ENCODE results near the gene MOB4.

The MOB4 gene

DNA sequence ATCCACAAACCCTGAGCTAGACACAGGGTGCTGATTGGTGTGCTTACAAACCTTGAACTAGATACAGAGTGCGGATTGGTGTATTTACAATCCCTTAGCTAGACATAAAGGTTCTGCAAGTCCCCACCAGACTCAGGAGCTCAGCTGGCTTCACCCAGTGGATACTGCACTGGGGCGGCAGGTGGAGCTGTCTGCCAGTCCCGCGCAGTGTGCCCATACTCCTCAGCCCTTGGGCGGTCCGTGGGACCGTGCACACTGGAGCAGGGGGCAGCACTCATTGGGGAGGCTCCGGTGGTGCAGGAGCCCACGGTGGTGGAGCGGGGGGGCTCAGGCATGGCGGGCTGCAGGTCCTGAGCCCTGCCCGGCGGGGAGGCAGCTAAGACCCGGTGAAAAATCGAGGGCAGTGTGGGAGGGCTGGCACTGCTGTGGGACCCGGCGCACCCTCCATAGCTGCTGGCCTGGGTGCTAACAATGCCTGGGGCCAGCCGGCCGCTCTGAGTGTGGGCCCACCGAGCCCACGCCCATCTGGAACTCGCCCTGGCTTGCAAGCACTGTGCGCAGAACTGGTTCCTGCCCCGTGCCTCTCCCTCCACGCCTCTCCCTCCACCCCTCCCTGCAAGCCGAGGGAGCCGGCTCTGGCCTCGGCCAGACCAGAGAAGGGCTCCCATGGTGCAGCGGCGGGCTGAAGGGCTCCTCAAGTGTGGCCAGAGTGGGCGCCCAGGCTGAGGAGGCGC, 75.6 kb downstream of the MOB4 start:
- no peak for DNase-seq (ENCODE audit: low read depth)

DNA sequence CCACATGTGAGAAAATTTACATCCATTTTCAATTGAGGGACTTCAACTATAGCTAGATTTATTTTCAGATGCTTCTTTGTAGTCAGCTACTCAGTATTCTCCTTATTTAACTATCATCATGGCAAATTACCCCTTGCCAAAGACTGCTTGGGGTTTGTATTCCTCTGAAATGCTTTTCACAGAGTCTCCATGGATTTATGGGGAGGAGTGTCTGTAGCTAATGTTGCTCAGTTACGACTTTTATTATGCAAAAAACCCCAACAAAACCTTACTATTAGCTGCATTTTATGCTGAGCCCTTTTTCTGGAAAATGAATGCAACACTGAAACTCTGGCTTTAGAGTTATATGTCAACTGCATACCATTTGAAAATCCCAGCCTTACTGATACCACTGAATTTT, 80.9 kb downstream of the MOB4 start:
- no peak for DNase-seq (ENCODE audit: low read depth)

DNA sequence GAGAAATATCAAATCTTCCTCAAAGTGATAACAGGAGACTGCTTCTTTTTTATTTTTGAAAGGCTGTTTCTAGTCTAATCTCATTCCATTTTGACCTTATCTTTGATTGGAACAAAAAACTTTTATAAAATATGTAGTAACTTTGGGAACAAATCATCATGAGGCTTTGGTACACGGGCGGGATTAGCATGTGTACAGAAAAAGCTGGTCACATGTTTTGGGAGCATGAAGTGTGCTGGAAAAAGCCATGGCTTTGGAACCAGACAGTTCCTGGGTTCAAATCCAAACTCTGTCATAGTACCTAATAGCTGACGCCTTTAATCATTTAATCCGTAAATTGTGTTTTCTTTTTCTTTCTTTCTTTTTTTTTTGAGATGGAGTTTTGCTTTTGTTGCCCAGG, 81.3 kb downstream of the MOB4 start:
- DNase-seq (ENCODE audit: low read depth), result no peak

DNA sequence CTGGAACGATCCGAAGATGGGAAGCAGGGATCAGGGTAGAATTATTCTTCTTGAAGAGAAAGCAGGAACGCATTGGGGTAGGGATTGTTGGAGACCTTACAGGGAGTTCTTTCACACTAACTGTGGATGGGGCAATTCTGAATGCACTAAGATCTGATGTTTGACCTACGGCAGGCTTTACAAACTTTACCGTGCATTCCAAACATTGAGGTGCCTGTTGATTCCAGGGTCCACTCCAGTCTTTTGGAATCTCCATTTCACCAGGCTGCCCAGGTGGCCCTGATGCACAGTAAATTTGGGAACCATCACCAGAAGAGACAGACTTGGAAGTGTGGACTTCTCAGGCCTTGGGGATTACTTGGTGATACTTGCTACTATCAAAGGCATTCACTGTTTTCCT, 82.6 kb downstream of the MOB4 start:
- no peak for DNase-seq (ENCODE audit: low read depth)

GRCh38 chr2:197599285-197599965, 83.6 kb downstream of the MOB4 start:
- no peak for DNase-seq (ENCODE audit: low read depth)

- no peak for DNase-seq (ENCODE audit: low read depth)
These were observed 84.4 kb downstream of the MOB4 start for GRCh38 chr2:197600306-197600705.

DNA sequence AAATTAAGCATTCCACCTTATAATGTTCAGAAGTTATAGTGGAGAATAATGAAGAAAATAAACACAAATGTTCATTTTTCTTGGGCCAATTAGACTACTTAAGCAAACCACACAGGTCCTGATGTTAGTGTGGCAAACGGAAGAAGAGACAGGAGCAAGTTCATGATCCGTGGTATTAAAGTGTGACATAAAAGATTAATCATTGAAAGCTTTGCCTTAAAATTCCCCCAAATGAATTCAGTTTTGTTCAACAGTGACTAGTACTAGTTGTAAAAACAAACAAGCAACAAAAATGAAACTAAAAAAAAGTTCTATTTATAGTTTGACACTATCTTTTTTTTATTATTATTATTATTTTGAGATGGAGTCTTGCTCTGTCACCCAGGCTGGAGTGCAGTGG, 85.9 kb downstream of the MOB4 start:
- no peak for DNase-seq (ENCODE audit: low read depth)

Measured in activated gamma-delta T cell treated with anti-CD3 and anti-CD28 coated beads, Interleukin-2, amount 50 U/mL, for 16 hours (primary cell).